AG10803 (cell line): ENCODE results near the gene EIF4G3.
"Not testable (repeated sequence)": the region's sequence is repeated elsewhere in the genome, so short reads cannot be mapped to it uniquely, and the experiment has no call there.

Source experiments
- DNase-seq: peaks from one replicate; pipeline ENCODE4 v3.0.0; 2010; ENCODE audit warnings: low read depth
- H3K4me3 ChIP-seq: 2 replicates; pipeline ENCODE4 v1.5.1; 2011; ENCODE audit warnings: mild to moderate bottlenecking, low read length, control low read depth
- TF ChIP-seq, protein P1 (sequence below): conservative IDR thresholded peaks from 2 replicates; pipeline ENCODE4 v1.5.1; 2011; ENCODE audit warnings: mild to moderate bottlenecking, low read length, control low read depth, inconsistent platforms

The EIF4G3 gene

DNA sequence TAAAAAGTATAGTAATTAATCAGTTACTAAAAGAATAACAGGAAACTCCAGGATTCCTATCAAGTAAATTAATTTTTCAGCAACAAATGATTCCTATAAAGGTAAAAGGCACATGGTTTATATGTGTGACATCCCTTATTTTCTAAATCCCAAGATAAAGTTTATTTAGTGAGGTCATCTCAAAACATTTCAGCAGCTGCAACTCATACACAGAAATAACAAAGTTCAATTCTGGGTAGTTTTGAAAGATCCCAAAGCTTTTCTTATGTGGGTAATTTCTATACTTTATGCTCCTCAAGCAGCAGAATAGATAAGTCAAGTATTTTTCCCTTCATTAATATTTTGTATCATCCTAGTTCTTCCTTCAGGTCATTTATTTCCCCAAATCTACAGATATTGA lies 117.7 kb downstream of the EIF4G3 start:
- no peak overlapping the region for H3K4me3 ChIP-seq
- DNase-seq, result no peak
- TF ChIP-seq, protein P1, sequence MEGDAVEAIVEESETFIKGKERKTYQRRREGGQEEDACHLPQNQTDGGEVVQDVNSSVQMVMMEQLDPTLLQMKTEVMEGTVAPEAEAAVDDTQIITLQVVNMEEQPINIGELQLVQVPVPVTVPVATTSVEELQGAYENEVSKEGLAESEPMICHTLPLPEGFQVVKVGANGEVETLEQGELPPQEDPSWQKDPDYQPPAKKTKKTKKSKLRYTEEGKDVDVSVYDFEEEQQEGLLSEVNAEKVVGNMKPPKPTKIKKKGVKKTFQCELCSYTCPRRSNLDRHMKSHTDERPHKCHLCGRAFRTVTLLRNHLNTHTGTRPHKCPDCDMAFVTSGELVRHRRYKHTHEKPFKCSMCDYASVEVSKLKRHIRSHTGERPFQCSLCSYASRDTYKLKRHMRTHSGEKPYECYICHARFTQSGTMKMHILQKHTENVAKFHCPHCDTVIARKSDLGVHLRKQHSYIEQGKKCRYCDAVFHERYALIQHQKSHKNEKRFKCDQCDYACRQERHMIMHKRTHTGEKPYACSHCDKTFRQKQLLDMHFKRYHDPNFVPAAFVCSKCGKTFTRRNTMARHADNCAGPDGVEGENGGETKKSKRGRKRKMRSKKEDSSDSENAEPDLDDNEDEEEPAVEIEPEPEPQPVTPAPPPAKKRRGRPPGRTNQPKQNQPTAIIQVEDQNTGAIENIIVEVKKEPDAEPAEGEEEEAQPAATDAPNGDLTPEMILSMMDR, result no peak

- DNase-seq, result no peak
- no peak overlapping the region for H3K4me3 ChIP-seq
- TF ChIP-seq, protein P1, result no peak
Observed at GRCh38 chr1:21058035-21058793, 118.5 kb downstream of the EIF4G3 start.

DNA sequence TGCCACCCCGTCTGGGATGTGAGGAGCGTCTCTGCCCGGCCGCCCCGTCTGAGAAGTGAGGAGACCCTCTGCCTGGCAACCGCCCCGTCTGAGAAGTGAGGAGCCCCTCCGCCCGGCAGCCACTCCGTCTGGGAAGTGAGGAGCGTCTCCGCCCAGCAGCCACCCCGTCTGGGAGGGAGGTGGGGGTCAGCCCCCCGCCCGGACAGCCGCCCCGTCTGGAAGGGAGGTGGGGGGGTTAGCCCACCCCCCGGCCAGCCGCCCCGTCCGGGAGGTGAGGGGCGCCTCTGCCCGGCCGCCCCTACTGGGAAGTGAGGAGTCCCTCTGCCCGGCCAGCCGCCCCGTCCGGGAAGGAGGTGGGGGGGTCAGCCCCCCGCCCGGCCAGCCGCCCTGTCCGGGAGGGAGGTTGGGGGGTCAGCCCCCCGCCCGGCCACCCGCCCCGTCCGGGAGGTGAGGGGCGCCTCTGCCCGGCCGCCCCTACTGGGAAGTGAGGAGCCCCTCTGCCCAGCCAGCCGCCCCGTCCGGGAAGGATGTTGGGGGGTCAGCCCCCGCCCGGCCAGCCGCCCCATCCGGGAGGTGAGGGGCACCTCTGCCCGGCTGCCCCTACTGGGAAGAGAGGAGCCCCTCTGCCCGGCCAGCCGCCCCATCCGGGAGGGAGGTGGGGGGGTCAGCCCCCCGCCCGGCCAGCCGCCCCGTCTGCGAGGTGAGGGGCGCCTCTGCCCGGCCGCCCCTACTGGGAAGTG lies 123.3 kb downstream of the EIF4G3 start:
- H3K4me3 ChIP-seq, DNase-seq: not testable (repeated sequence)

- TF ChIP-seq, protein P1, result no peak
- no peak for DNase-seq
- H3K4me3 ChIP-seq, result no peak overlapping the region
Observed at GRCh38 chr1:21052034-21052433, 124.7 kb downstream of the EIF4G3 start.

- TF ChIP-seq, protein P1, result no peak
- no peak overlapping the region for H3K4me3 ChIP-seq
- DNase-seq, result no peak
Observed at GRCh38 chr1:21051177-21051825, 125.4 kb downstream of the EIF4G3 start.

DNA sequence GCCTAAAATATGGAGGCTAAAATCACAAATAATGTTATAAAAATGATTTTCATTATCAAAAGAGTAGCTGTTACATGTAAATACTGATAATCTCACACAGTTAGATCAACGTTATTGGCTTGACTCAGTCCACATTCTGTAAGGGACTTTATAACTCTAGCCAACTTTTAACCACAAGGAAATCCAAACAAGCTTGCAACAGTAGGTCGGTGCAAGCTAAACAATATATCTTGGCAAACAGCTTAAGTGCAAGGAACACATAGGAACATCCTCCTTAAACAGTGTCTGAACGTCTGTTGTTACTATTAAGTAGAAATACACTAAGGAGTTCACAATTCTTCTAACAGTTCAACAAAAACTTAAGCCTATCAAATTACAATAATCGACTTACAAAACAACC lies 126.7 kb downstream of the EIF4G3 start:
- TF ChIP-seq, protein P1, result no peak
- DNase-seq, result peak; percentile 26
- H3K4me3 ChIP-seq, result no peak overlapping the region

- no peak for DNase-seq
- H3K4me3 ChIP-seq, result no peak overlapping the region
- TF ChIP-seq, protein P1, result no peak
Observed at GRCh38 chr1:21048462-21048861, 128.2 kb downstream of the EIF4G3 start.
